ENCODE measurements around the gene ZDHHC5. TPM values are rescaled to one million over a fixed set of nuclear protein-coding genes. Genes with fewer than 3 reads are reported as not detected.

ZDHHC5 gene
- total RNA-seq, 1 experiment from 2014 or later, result 64.1 TPM

DNA sequence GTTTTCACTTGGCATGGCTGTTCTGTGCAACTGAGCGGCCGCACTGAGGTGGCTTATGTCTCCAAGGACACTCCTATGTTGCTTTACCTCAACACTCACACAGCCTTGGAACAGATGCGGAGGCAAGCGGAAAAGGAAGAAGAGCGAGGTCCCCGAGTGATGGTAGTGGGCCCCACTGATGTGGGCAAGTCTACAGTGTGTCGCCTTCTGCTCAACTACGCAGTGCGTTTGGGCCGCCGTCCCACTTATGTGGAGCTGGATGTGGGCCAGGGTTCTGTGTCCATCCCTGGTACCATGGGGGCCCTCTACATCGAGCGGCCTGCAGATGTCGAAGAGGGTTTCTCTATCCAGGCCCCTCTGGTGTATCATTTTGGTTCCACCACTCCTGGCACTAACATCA, 8.2 kb upstream of the ZDHHC5 start:
- H2AFZ ChIP-seq (ENCODE audit: low read depth, low read length, poor library complexity, severe bottlenecking), result no peak overlapping the region
- intact Hi-C loops (cut with micrococcal nuclease), result loop anchor here (5.0 to 10.0 kb wide), 2 partner anchors 628 to 1895 kb away; no protein-coding TSS in a partner anchor
- no peak overlapping the region for H3K4me2 ChIP-seq (ENCODE audit: low read length)
- no peaks in the 10 kb centered on the region for H3K9me2 ChIP-seq (ENCODE audit: insufficient read depth)
- H3K9ac ChIP-seq (ENCODE audit: low read length), result no peak overlapping the region
- ChIA-PET RAD21 (ENCODE audit: low non-redundant PET in 1 of 2, low total read pairs in 2 of 2, uncharacterized antibody in 2 of 2, unreplicated experiment in 2 of 2) (no interaction called here), CTCF (no interaction called here), POLR2A (no interaction called here)
- no peaks in the 10 kb centered on the region for H3K9me3 ChIP-seq (ENCODE audit: control insufficient read depth in 1 of 2, insufficient read depth in 1 of 2, low read depth in 1 of 2, low read length in 2 of 2)
- BruUV-seq (replicated peaks), result no TSS peak
- peaks cover 31% of the 10 kb centered on the region for H3K79me2 ChIP-seq (ENCODE audit: insufficient read depth, low read length)
- H3K27me3 ChIP-seq (ENCODE audit: insufficient read depth, low read length), result no peaks in the 10 kb centered on the region
- H3K36me3 ChIP-seq (ENCODE audit: control insufficient read depth in 1 of 2, insufficient read depth in 2 of 2, low read length in 2 of 2), result peaks cover 11 to 18% of the 10 kb centered on the region in 2 experiments; a peak in 3 of 4 replicates
- no peak for TF ChIP-seq JUND (IDR thresholded peaks at IDR 0.05)
- TF ChIP-seq SIN3A (IDR thresholded peaks at IDR 0.05; ENCODE audit: low read depth), result no peak
- TF ChIP-seq CEBPB (IDR thresholded peaks at IDR 0.05; ENCODE audit: low read depth), result no peak
- no peak for TF ChIP-seq POLR2AphosphoS5 (IDR thresholded peaks at IDR 0.05; ENCODE audit: low read depth, low read length)
- TF ChIP-seq, protein P1, sequence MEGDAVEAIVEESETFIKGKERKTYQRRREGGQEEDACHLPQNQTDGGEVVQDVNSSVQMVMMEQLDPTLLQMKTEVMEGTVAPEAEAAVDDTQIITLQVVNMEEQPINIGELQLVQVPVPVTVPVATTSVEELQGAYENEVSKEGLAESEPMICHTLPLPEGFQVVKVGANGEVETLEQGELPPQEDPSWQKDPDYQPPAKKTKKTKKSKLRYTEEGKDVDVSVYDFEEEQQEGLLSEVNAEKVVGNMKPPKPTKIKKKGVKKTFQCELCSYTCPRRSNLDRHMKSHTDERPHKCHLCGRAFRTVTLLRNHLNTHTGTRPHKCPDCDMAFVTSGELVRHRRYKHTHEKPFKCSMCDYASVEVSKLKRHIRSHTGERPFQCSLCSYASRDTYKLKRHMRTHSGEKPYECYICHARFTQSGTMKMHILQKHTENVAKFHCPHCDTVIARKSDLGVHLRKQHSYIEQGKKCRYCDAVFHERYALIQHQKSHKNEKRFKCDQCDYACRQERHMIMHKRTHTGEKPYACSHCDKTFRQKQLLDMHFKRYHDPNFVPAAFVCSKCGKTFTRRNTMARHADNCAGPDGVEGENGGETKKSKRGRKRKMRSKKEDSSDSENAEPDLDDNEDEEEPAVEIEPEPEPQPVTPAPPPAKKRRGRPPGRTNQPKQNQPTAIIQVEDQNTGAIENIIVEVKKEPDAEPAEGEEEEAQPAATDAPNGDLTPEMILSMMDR (IDR thresholded peaks at IDR 0.05 in 2 of 3, conservative IDR thresholded peaks at IDR 0.05 in 1 of 3; ENCODE audit: borderline replicate concordance in 1 of 3, insufficient read depth in 1 of 3, low read depth in 2 of 3, low read length in 2 of 3), result no peak
- TF ChIP-seq ZFX (IDR thresholded peaks at IDR 0.05), result no peak
- TF ChIP-seq, protein P2, sequence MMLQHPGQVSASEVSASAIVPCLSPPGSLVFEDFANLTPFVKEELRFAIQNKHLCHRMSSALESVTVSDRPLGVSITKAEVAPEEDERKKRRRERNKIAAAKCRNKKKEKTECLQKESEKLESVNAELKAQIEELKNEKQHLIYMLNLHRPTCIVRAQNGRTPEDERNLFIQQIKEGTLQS (IDR thresholded peaks at IDR 0.05), result no peak
- no peak for TF ChIP-seq TCF7L2 (IDR thresholded peaks at IDR 0.05; ENCODE audit: borderline replicate concordance, extremely low read depth, insufficient read depth, insufficient read length)
- no peak for TF ChIP-seq SP1 (IDR thresholded peaks at IDR 0.05; ENCODE audit: low read depth)
- TF ChIP-seq, protein P3, sequence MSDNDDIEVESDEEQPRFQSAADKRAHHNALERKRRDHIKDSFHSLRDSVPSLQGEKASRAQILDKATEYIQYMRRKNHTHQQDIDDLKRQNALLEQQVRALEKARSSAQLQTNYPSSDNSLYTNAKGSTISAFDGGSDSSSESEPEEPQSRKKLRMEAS (IDR thresholded peaks at IDR 0.05), result no peak
- TF ChIP-seq CBX3 (IDR thresholded peaks at IDR 0.05; ENCODE audit: low read depth), result no peak
- TF ChIP-seq FOSL1 (IDR thresholded peaks at IDR 0.05; ENCODE audit: low read depth), result no peak
- TF ChIP-seq, protein P4, sequence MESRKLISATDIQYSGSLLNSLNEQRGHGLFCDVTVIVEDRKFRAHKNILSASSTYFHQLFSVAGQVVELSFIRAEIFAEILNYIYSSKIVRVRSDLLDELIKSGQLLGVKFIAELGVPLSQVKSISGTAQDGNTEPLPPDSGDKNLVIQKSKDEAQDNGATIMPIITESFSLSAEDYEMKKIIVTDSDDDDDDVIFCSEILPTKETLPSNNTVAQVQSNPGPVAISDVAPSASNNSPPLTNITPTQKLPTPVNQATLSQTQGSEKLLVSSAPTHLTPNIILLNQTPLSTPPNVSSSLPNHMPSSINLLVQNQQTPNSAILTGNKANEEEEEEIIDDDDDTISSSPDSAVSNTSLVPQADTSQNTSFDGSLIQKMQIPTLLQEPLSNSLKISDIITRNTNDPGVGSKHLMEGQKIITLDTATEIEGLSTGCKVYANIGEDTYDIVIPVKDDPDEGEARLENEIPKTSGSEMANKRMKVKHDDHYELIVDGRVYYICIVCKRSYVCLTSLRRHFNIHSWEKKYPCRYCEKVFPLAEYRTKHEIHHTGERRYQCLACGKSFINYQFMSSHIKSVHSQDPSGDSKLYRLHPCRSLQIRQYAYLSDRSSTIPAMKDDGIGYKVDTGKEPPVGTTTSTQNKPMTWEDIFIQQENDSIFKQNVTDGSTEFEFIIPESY (IDR thresholded peaks at IDR 0.05; ENCODE audit: extremely low read depth, insufficient replicate concordance, low read length), result no peak
- TF ChIP-seq ZNF274 (IDR thresholded peaks at IDR 0.05; ENCODE audit: low read depth, low read length), result no peak
- no peak for TF ChIP-seq EZH2phosphoT487 (IDR thresholded peaks at IDR 0.05; ENCODE audit: borderline replicate concordance)
- no peak for TF ChIP-seq SRF (IDR thresholded peaks at IDR 0.05; ENCODE audit: low read depth)
- ATAC-seq, result no peak
- H3K4me3 ChIP-seq (replicated peaks in 1 of 2; ENCODE audit: low read depth in 1 of 2, low read length in 2 of 2), result no peak overlapping the region
- no peak overlapping the region for H3K27ac ChIP-seq (ENCODE audit: low read depth, low read length)
- H4K20me1 ChIP-seq (ENCODE audit: insufficient read depth), result no peaks in the 10 kb centered on the region
- peaks cover 7 to 11% of the 10 kb centered on the region in 2 experiments; a peak in 3 of 4 replicates for H3K4me1 ChIP-seq (ENCODE audit: control insufficient read depth in 1 of 2, insufficient read depth in 2 of 2, low read length in 2 of 2)
- no peak for DNase-seq (ENCODE audit: low read depth, low spot score)

Measured in HCT116 (cell line).